ENCODE results near the gene ALPL. TPM values are rescaled to one million over a fixed set of nuclear protein-coding genes. Genes with fewer than 3 reads are reported as not detected.

The ALPL gene
- polyA plus RNA-seq, 1 donor (not counting 4 experiments of a cell fraction or from before 2014, with no cell fraction given): not detected

DNA sequence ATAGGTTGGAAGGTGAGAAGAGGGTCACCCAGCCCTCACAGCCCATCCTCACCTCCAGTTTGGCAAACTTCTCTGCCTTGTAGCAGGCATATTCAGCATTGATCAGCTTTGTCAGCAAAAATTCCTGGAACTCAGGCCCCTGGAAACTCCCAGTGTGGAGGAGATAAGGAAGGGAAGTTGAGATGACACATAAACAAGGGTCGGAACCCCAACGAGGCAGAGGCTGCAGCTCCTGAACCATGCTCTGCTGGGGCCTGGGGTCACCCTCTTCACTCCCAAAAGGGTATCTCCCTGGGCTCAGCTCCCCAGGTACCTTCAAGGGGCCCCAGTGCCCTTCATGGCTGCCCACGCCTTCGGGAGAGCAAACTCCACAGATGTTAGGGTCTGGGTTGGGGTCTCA, 99.6 kb downstream of the ALPL start:
- DNase-seq (ENCODE audit: low read depth, low spot score): no peak
- no peaks in the 10 kb centered on the region for H3K9me3 ChIP-seq (ENCODE audit: control insufficient read depth, low read depth, low read length)
- peaks cover 3% of the 10 kb centered on the region for H3K4me1 ChIP-seq (ENCODE audit: control insufficient read depth, extremely low read depth, insufficient read depth, low read length)
- no peak overlapping the region for H3K27ac ChIP-seq (ENCODE audit: control insufficient read depth, insufficient read depth, low read length)
- dilution Hi-C loops (cut with MboI; ENCODE audit: extremely low pct_ligation_motif_present, low sequenced_read_pairs): no loop called here
- no peak overlapping the region for H3K4me3 ChIP-seq (ENCODE audit: control insufficient read depth in 2 of 3, extremely low read depth in 1 of 3, insufficient read depth in 2 of 3, low read depth in 1 of 3, low read length in 3 of 3)
- H3K9me1 ChIP-seq (ENCODE audit: control insufficient read depth, extremely low read depth, insufficient read depth, low read length): no peaks in the 10 kb centered on the region
- no peaks in the 10 kb centered on the region for H3K27me3 ChIP-seq (ENCODE audit: control insufficient read depth, extremely low read depth, insufficient read depth, low read length)
- H3K36me3 ChIP-seq (ENCODE audit: control insufficient read depth in 2 of 2, extremely low read depth in 1 of 2, insufficient read depth in 2 of 2, low read length in 2 of 2): no peaks in the 10 kb centered on the region
- TF ChIP-seq EZH2 (IDR thresholded peaks at IDR 0.05; ENCODE audit: low read length): no peak
- TF ChIP-seq, protein P1, sequence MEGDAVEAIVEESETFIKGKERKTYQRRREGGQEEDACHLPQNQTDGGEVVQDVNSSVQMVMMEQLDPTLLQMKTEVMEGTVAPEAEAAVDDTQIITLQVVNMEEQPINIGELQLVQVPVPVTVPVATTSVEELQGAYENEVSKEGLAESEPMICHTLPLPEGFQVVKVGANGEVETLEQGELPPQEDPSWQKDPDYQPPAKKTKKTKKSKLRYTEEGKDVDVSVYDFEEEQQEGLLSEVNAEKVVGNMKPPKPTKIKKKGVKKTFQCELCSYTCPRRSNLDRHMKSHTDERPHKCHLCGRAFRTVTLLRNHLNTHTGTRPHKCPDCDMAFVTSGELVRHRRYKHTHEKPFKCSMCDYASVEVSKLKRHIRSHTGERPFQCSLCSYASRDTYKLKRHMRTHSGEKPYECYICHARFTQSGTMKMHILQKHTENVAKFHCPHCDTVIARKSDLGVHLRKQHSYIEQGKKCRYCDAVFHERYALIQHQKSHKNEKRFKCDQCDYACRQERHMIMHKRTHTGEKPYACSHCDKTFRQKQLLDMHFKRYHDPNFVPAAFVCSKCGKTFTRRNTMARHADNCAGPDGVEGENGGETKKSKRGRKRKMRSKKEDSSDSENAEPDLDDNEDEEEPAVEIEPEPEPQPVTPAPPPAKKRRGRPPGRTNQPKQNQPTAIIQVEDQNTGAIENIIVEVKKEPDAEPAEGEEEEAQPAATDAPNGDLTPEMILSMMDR (optimal IDR thresholded peaks at IDR 0.05 in 1 of 3, IDR thresholded peaks at IDR 0.05 in 1 of 3, conservative IDR thresholded peaks at IDR 0.05 in 1 of 3; ENCODE audit: extremely low read depth in 1 of 3, insufficient read depth in 2 of 3, low read length in 3 of 3): no peak
- no peak for FAIRE-seq
- no peaks in the 10 kb centered on the region for H4K20me1 ChIP-seq (ENCODE audit: control insufficient read depth, extremely low read depth, insufficient read depth, low read length)
- no peak overlapping the region for H3K4me2 ChIP-seq (ENCODE audit: control insufficient read depth, extremely low read depth, insufficient read depth, low read depth, low read length)
- no peak overlapping the region for H2AFZ ChIP-seq (ENCODE audit: control insufficient read depth, low read length)
- H3K79me2 ChIP-seq (ENCODE audit: control insufficient read depth, insufficient read depth, low read length): no peaks in the 10 kb centered on the region
- H3K9ac ChIP-seq (ENCODE audit: control insufficient read depth, extremely low read depth, insufficient read depth, low read length): no peak overlapping the region

DNA sequence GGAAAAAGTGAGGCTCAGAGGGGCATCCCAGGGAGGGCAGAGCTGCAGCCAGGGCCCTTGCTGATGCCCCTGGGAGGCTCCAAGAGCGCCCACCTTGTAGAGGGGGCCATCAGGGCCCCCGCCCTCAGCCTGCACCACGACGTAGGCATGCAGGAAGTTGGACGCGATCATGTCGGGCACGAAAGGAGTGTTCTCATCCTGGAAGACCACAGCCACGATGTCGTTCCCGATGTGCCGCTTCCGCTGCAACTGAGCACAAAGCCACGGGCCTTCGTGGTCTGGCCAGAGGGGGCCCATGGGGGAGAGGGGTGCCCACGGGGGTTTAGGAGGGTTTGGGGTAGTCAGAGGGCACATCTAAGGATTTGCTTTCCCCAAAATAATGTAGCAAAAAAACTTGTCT, 100.8 kb downstream of the ALPL start:
- Histone ChIP-seq H3K9ac (ENCODE audit: control insufficient read depth, extremely low read depth, insufficient read depth, low read length) (no peak overlapping the region), H3K9me1 (ENCODE audit: control insufficient read depth, extremely low read depth, insufficient read depth, low read length) (peaks cover 2% of the 10 kb centered on the region), H3K4me1 (ENCODE audit: control insufficient read depth, extremely low read depth, insufficient read depth, low read length) (peaks cover 13% of the 10 kb centered on the region), H3K9me3 (ENCODE audit: control insufficient read depth, low read depth, low read length) (no peaks in the 10 kb centered on the region), H3K4me3 (ENCODE audit: control insufficient read depth in 2 of 3, extremely low read depth in 1 of 3, insufficient read depth in 2 of 3, low read depth in 1 of 3, low read length in 3 of 3) (no peak overlapping the region), H3K27ac (ENCODE audit: control insufficient read depth, insufficient read depth, low read length) (no peak overlapping the region), H3K4me2 (ENCODE audit: control insufficient read depth, extremely low read depth, insufficient read depth, low read depth, low read length) (no peak overlapping the region), H4K20me1 (ENCODE audit: control insufficient read depth, extremely low read depth, insufficient read depth, low read length) (no peaks in the 10 kb centered on the region), H3K27me3 (ENCODE audit: control insufficient read depth, extremely low read depth, insufficient read depth, low read length) (no peaks in the 10 kb centered on the region), H3K36me3 (ENCODE audit: control insufficient read depth in 2 of 2, extremely low read depth in 1 of 2, insufficient read depth in 2 of 2, low read length in 2 of 2) (no peaks in the 10 kb centered on the region), H3K79me2 (ENCODE audit: control insufficient read depth, insufficient read depth, low read length) (no peaks in the 10 kb centered on the region), H2AFZ (ENCODE audit: control insufficient read depth, low read length) (no peak overlapping the region)
- FAIRE-seq: no peak
- TF ChIP-seq, protein P1 (optimal IDR thresholded peaks at IDR 0.05 in 1 of 3, IDR thresholded peaks at IDR 0.05 in 1 of 3, conservative IDR thresholded peaks at IDR 0.05 in 1 of 3; ENCODE audit: extremely low read depth in 1 of 3, insufficient read depth in 2 of 3, low read length in 3 of 3): no peak
- TF ChIP-seq EZH2 (IDR thresholded peaks at IDR 0.05; ENCODE audit: low read length): no peak
- no peak for DNase-seq (ENCODE audit: low read depth, low spot score)
- dilution Hi-C loops (cut with MboI; ENCODE audit: extremely low pct_ligation_motif_present, low sequenced_read_pairs): no loop called here
